SU-DHL-6 (cell line): Measurements from ENCODE around the gene NOTO.

Experiments
- H2AFZ ChIP-seq: fragments of 200-600 bp; sonication (generic); 2 replicates; pipeline ENCODE4 v1.6.1; 2014; ENCODE audit warnings: low read depth, mild to moderate bottlenecking, moderate library complexity, mixed read lengths, antibody characterized with exemption, low read length; ENCODE audit not compliant: severe bottlenecking
- H3F3A ChIP-seq: fragments of 200-600 bp; shearing (Covaris generic); 2 replicates; pipeline ENCODE4 v1.6.0; 2016; ENCODE audit warnings: antibody characterized with exemption, mild to moderate bottlenecking; ENCODE audit not compliant: insufficient read depth
- H3K27ac ChIP-seq: fragments of 200-600 bp; sonication (generic); 2 replicates; pipeline ENCODE4 v1.5.1; 2016; ENCODE audit warnings: low read depth, mild to moderate bottlenecking, low read length, moderate library complexity, mixed read lengths
- H3K27me3 ChIP-seq: fragments of 200-600 bp; sonication (generic), shearing (Covaris generic); 2 replicates; pipeline ENCODE4 v1.6.0; 2014; ENCODE audit warnings: mild to moderate bottlenecking, low read length
- H3K36me3 ChIP-seq: fragments of 200-600 bp; sonication (generic); 2 replicates; pipeline ENCODE4 v1.6.1; 2014; ENCODE audit warnings: mild to moderate bottlenecking, low read length, mixed read lengths
- H3K4me2 ChIP-seq: fragments of 300-600, 200-600 bp; shearing (Covaris generic), sonication (generic); 2 replicates; pipeline ENCODE4 v1.6.0; 2014; ENCODE audit warnings: low read length, low read depth, mild to moderate bottlenecking; ENCODE audit not compliant: poor library complexity, severe bottlenecking
- H3K4me3 ChIP-seq: fragments of 200-600 bp; sonication (generic); 2 replicates; pipeline ENCODE4 v1.5.1; 2014; ENCODE audit warnings: antibody characterized with exemption, low read length, mild to moderate bottlenecking, mixed read lengths; ENCODE audit not compliant: insufficient read depth, poor library complexity, severe bottlenecking
- H3K79me2 ChIP-seq: fragments of 200-600 bp; sonication (generic); 2 replicates; pipeline ENCODE4 v1.6.1; 2014; ENCODE audit warnings: mild to moderate bottlenecking, low read length, moderate library complexity; ENCODE audit not compliant: insufficient read depth
- H3K9ac ChIP-seq: fragments of 200-600 bp; sonication (generic); 2 replicates; pipeline ENCODE4 v1.7.0; 2014; ENCODE audit warnings: mild to moderate bottlenecking, low read length
- H3K9me2 ChIP-seq: fragments of 200-600 bp; sonication (generic); replicated peaks from 2 replicates; pipeline ENCODE4 v1.6.1; 2014; ENCODE audit warnings: low read length; ENCODE audit not compliant: insufficient read depth
- H3K9me3 ChIP-seq: fragments of 200-600 bp; sonication (generic); 2 replicates; pipeline ENCODE4 v1.6.1; 2014; ENCODE audit warnings: low read length, mixed read lengths; ENCODE audit not compliant: insufficient read depth
- H4K20me1 ChIP-seq: fragments of 200-600 bp; sonication (generic); 2 replicates; pipeline ENCODE4 v1.6.1; 2014; ENCODE audit warnings: low read depth, mild to moderate bottlenecking, antibody characterized with exemption, low read length, moderate library complexity, mixed read lengths
- EZH2phosphoT487 ChIP-seq: fragments of 200-600 bp; sonication (generic), shearing (Covaris generic); conservative IDR thresholded peaks from 2 replicates; pipeline ENCODE4 v1.6.1; 2018; ENCODE audit warnings: mild to moderate bottlenecking, antibody characterized with exemption, low read length, moderate library complexity, mixed read lengths
- TF ChIP-seq, protein P1 (sequence below): fragments of 200-600 bp; sonication (generic); IDR thresholded peaks from one replicate; pipeline ENCODE4 v1.5.1; 2017; ENCODE audit warnings: antibody characterized with exemption, mild to moderate bottlenecking, low read length, moderate library complexity; ENCODE audit not compliant: insufficient read depth, poor library complexity, severe bottlenecking

Gene NOTO, protein sequence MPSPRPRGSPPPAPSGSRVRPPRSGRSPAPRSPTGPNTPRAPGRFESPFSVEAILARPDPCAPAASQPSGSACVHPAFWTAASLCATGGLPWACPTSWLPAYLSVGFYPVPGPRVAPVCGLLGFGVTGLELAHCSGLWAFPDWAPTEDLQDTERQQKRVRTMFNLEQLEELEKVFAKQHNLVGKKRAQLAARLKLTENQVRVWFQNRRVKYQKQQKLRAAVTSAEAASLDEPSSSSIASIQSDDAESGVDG

DNA sequence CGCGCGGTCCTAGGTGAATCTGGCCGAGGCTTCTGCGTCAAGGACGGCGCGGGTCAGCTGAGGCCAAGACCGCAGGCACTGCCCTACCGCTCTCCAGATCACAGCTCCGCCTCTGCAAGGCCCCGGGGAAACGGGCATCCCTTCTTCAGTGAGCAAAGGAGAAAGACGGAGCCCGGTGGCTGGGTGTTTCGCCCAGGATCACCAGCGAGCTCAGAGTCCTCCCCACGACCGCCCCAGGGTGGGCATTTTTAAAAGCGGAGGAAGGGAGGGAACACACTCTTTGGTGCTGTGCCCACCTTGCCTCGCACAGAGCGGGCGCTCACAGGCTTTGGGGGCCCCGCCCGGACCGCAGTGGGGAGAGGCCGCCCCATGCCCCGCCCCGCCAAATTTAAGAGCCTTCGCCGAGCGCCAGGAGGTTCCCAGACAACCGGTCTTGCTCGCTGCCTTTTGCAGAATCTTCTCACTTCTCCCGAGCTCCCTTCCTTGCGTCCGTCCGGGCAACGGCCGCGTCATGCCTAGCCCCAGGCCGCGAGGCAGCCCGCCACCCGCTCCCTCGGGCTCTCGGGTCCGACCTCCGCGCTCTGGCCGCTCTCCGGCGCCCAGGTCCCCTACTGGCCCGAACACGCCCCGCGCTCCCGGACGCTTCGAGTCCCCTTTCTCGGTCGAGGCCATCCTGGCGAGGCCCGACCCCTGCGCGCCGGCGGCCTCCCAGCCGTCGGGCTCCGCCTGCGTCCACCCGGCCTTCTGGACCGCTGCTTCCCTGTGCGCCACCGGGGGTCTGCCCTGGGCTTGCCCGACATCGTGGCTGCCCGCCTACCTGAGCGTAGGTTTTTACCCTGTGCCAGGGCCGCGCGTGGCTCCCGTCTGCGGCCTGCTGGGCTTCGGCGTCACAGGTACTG is at the start of gene NOTO:
TSS of gene NOTO (plus strand) at position 419 of the 899 bp plus-strand sequence. CDS start at position 512, 93 bp downstream.
- H3K4me2 ChIP-seq: no peak within 1 kb of the TSS
- H3K9ac ChIP-seq: no peak within 1 kb of the TSS
- no peaks in the 10 kb centered on the region for H3K9me3 ChIP-seq
- H3K4me3 ChIP-seq: no peak within 1 kb of the TSS
- H3K9me2 ChIP-seq: no peaks in the 10 kb centered on the region
- no peaks in the 10 kb centered on the region for H3F3A ChIP-seq
- no peaks in the 10 kb centered on the region for H3K27me3 ChIP-seq
- H2AFZ ChIP-seq: no peak within 1 kb of the TSS
- TF ChIP-seq, protein P1, sequence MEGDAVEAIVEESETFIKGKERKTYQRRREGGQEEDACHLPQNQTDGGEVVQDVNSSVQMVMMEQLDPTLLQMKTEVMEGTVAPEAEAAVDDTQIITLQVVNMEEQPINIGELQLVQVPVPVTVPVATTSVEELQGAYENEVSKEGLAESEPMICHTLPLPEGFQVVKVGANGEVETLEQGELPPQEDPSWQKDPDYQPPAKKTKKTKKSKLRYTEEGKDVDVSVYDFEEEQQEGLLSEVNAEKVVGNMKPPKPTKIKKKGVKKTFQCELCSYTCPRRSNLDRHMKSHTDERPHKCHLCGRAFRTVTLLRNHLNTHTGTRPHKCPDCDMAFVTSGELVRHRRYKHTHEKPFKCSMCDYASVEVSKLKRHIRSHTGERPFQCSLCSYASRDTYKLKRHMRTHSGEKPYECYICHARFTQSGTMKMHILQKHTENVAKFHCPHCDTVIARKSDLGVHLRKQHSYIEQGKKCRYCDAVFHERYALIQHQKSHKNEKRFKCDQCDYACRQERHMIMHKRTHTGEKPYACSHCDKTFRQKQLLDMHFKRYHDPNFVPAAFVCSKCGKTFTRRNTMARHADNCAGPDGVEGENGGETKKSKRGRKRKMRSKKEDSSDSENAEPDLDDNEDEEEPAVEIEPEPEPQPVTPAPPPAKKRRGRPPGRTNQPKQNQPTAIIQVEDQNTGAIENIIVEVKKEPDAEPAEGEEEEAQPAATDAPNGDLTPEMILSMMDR: no peak
- no peak for TF ChIP-seq EZH2phosphoT487
- no peaks in the 10 kb centered on the region for H3K79me2 ChIP-seq
- H3K27ac ChIP-seq: no peak within 1 kb of the TSS
- no peaks in the 10 kb centered on the region for H4K20me1 ChIP-seq
- no peaks in the 10 kb centered on the region for H3K36me3 ChIP-seq

DNA sequence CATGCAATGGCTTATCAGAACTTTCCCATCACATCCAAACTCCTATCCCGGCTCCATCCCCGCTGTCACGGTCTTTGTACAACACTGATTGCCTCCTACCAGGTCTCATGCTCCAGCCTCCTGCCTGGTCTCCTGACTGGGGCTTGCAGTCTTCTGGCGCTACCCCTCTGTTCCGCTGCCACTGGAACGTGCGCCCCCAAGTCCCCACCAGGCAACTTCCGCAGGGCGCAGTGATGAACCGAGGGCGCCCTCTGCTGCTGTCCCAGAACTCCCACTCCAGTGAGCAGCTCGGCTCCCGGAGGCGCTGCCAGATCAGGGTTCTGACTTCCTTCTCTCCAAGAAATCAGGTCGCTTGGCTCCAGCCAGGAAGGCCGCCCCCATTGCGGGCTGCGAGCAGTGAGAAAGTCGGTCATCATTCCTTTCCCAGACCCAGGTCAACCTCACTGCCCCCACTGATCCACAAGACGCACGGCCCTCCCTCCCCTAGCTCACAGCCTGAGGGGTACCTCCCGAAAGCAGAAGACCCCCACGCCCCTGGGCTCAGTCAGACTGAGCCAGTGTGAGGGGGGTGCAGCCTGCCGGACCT is 45.7 kb upstream of the NOTO start:
- Histone ChIP-seq H3K27ac (no peak overlapping the region), H3K36me3 (no peaks in the 10 kb centered on the region), H3K4me3 (no peak overlapping the region), H4K20me1 (no peaks in the 10 kb centered on the region), H3K9me3 (no peaks in the 10 kb centered on the region), H3K4me2 (no peak overlapping the region), H3K9me2 (no peaks in the 10 kb centered on the region), H3F3A (no peaks in the 10 kb centered on the region), H3K79me2 (no peaks in the 10 kb centered on the region), H3K27me3 (no peaks in the 10 kb centered on the region), H2AFZ (no peak overlapping the region), H3K9ac (no peak overlapping the region)
- TF ChIP-seq, protein P1: no peak
- no peak for TF ChIP-seq EZH2phosphoT487

GRCh38 chr2:73162856-73163391 is 39.5 kb upstream of the NOTO start:
- no peak overlapping the region for H3K27ac ChIP-seq
- H3K79me2 ChIP-seq: no peaks in the 10 kb centered on the region
- TF ChIP-seq EZH2phosphoT487: no peak
- TF ChIP-seq, protein P1: no peak
- no peak overlapping the region for H2AFZ ChIP-seq
- no peak overlapping the region for H3K4me3 ChIP-seq
- H3K4me2 ChIP-seq: no peak overlapping the region
- no peaks in the 10 kb centered on the region for H4K20me1 ChIP-seq
- H3F3A ChIP-seq: no peaks in the 10 kb centered on the region
- no peak overlapping the region for H3K9ac ChIP-seq
- H3K36me3 ChIP-seq: no peaks in the 10 kb centered on the region
- no peaks in the 10 kb centered on the region for H3K27me3 ChIP-seq
- H3K9me3 ChIP-seq: no peaks in the 10 kb centered on the region
- H3K9me2 ChIP-seq: no peaks in the 10 kb centered on the region
